NCI-H1436 (cell line): ENCODE measurements around the gene ZC3H12A.
"Not testable (repeated sequence)": the region's sequence is repeated elsewhere in the genome, so short reads cannot be mapped to it uniquely, and the experiment has no call there.

ENCODE experiments used
- DNase-seq: peaks from one replicate; lab custom pipeline; 2025; lab: John Stamatoyannopoulos, UW

ZC3H12A gene

DNA sequence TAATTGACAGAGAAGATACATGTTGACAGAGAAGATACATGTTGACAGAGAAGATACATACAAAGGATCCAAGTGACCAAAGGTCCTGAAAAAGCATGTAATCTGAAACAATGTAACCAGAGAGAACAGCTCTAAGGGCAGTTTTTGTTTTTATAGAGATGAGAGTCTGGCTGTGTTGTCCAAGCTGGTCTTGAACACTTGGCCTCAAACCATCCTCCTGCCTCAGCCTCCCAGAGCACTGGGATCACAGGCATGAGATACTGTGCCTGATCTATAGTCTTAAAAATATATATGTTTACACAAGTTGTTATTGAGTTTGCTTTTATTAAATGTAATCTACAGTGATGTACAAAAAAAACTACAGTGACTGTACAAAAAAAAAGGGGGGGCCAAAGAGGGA is 27.7 kb downstream of the ZC3H12A start:
- no peak for DNase-seq

DNA sequence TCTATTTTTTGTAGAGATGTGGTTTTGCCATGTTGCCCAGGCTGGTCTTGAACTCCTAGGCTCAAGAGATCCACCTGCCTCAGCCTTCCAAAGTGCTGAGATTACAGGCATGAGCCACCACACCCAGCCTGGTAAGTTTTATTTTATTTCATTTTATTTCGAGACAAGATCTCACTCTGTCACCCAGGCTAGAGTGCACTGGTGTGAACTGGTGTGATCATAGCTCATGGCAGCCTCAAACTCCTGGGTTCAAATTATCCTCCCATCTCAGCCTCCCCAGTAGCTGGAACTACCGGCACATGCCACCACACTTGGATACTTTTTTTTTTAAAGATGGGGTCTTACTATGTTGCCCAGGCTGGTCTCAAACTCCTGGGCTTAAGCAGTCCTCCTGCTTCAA is 28.4 kb downstream of the ZC3H12A start:
- DNase-seq: not testable (repeated sequence)

- no peak for DNase-seq
Measured at GRCh38 chr1:37506740-37507139, 32.4 kb downstream of the ZC3H12A start.

- no peak for DNase-seq
Measured at GRCh38 chr1:37509181-37509580, 34.8 kb downstream of the ZC3H12A start.

- DNase-seq: peak; percentile 6
Measured at GRCh38 chr1:37513795-37514349, 39.5 kb downstream of the ZC3H12A start.

DNA sequence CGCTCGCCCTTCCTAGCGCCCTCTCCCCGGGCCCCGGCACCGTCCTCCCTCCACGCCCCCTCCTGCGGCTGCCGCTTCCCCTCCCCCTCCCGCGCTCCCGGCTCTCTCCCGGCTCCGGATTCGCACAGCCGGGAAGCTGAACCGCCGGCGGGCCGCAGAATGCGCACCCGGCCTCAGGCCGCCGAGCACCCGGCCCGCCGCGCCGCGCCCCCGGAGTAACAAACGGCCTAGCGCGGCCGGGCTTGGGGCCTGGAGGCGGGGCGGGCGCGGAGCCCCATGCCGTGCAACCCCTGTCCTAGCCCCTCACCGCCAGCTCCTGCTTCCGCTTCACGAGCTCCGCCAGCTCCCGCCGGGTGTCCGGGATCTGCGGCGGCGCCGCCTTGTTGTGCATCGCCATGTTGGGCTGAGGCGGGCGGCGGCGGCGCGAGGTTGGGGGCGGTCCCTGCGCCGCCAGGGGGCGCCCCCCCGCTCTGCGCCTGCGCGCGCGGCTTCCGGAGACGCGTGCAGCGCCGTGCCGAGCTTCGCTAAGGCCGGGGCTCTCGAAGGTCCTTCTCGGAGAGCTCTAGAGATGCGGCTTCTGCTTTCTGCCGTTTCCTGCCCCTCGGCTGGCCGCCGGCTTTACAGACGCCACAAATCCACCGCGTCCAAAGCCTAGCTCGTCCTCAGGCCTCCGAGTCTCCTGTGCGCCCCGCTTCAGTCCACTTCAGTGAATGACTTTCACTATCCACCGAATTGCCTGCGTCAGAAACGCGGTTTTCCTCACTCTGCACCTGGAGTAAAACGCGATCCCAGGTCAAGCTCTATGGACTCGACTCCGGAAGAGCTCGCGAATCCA is 40.2 kb downstream of the ZC3H12A start, which contains the start of gene MEAF6:
TSS of gene MEAF6 (minus strand) at position 417 of the 835 bp plus-strand sequence. CDS start at position 397, 20 bp downstream.
- peak; percentile 78 for DNase-seq

- no peak for DNase-seq
Measured at GRCh38 chr1:37515185-37516034, 41.0 kb downstream of the ZC3H12A start.

GRCh38 chr1:37517569-37517968 is 43.2 kb downstream of the ZC3H12A start:
- DNase-seq: no peak

GRCh38 chr1:37518241-37518640 is 43.9 kb downstream of the ZC3H12A start:
- DNase-seq: not testable (repeated sequence)

DNA sequence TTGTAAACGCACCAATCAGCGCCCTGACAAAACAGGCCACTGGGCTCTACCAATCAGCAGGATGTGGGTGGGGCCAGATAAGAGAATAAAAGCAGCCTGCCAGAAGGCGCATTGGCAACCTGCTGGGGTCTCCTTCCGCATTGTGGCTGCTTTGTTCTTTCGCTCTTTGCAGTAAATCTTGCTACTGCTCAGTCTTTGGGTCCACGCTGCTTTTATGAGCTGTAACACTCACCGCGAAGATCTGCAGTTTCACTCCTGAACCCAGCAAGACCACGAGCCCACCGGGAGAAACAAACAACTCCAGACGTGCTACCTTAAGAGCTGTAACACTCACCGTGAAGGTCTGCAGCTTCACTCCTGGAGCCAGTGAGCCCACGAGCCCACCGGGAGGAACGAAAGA is 44.5 kb downstream of the ZC3H12A start:
- DNase-seq: not testable (repeated sequence)

GRCh38 chr1:37519613-37520012 is 45.2 kb downstream of the ZC3H12A start:
- DNase-seq: no peak

DNA sequence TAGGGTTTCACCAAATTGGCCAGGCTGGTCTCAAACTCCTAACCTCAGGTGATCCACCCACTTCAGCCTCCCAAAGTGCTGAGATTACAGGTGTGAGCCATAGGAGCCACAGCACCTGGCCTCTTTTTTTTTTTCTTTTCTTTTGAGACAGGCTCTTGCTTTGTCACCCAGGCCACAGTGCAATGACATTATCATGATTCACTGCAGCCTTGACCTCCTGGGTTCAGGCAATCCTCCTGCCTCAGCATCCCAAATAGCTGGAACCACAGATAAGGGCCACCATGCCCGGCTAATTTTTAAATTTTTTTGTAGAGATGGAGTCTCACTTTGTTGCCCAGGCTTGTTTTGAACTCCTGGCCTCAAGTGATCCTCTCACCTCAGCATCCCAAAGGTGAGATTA is 55.5 kb downstream of the ZC3H12A start:
- not testable (repeated sequence) for DNase-seq

GRCh38 chr1:37532418-37533156 is 58.2 kb downstream of the ZC3H12A start:
- DNase-seq: not testable (repeated sequence)

DNA sequence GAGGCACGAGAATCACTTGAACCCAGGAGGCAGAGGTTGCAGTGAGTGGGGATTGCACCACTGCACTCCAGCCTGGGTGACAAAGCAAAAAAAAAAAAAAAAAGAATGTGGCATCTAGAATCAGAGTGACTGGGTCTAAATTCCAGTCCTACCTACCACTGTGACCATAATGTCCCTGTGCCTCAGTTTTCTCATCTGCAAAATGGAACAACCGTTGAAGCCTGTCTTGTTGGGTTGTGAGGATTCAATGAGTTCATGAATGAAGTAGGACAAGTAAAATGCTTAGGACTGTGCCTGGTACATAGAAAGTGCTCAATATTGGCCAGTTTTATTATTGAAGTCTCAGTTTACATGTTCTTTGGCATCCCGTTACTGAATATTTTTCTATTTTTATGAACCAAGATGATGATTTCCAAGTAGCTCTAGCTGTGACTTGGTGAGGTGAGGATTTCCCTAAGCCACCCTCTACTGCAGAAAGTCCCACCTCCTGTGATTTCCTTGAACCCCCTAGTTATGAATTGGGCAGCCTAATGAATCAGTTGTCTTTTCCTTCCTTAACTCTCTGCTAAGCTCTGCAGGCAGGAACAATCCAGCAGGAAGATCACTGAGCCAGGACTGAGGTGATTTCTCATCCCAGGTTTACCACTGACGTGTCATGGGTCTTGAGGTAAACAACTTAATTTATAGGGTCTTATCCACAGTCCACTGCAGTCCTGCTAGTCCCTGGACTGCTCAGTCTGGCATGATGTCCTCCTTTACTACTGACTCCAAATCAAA is 59.1 kb downstream of the ZC3H12A start:
- DNase-seq: no peak
